GM23248 (cell line): ENCODE data around the gene CCDC141.

Experiments
- EZH2 ChIP-seq: fragments of 200-600 bp; sonication (generic); IDR thresholded peaks from 2 replicates; pipeline ENCODE4 v1.6.1; 2018; ENCODE audit warnings: antibody characterized with exemption, mild to moderate bottlenecking; ENCODE audit not compliant: insufficient read depth, poor library complexity, severe bottlenecking
- EZH2phosphoT487 ChIP-seq: fragments of 200-600 bp; sonication (generic); IDR thresholded peaks from 2 replicates; pipeline ENCODE4 v1.6.1; 2018; ENCODE audit warnings: antibody characterized with exemption, moderate library complexity, mild to moderate bottlenecking, low read depth; ENCODE audit not compliant: insufficient read depth

- TF ChIP-seq EZH2phosphoT487 (no peak), EZH2 (no peak)
Observed at GRCh38 chr2:179098080-179098689, 48.2 kb upstream of the CCDC141 start.
